Suprapubic skin (tissue), 4 donors: ENCODE results near the gene SF3A1. TPM values are rescaled to one million over a fixed set of nuclear protein-coding genes. Genes with fewer than 3 reads are reported as not detected.
A peak's percentile ranks its signal among the peaks of the same experiment; 100 is the strongest.
"Not testable (repeated sequence)": the region's sequence is repeated elsewhere in the genome, so short reads cannot be mapped to it uniquely, and the experiment has no call there.

Source experiments
- DNase-seq, 2 donors: peaks; one replicate each; pipeline ENCODE4 v3.0.0-alpha.2; 2019; ENCODE audit warnings: low spot score in 2 of 2
- H3K27ac ChIP-seq: fragments of 200-600 bp; sonication (generic); one replicate; pipeline ENCODE4 v1.5.1; 2019
- H3K27me3 ChIP-seq: fragments of 200-600 bp; sonication (generic); one replicate; pipeline ENCODE4 v1.5.1; 2019
- H3K36me3 ChIP-seq: fragments of 200-600 bp; sonication (generic); one replicate; pipeline ENCODE4 v1.5.1; 2019
- H3K4me1 ChIP-seq: fragments of 200-600 bp; sonication (generic); one replicate; pipeline ENCODE4 v1.5.1; 2019
- H3K4me3 ChIP-seq: fragments of 200-600 bp; sonication (generic); one replicate; pipeline ENCODE4 v1.5.1; 2019; ENCODE audit warnings: mild to moderate bottlenecking
- H3K9me3 ChIP-seq: fragments of 200-600 bp; sonication (generic); one replicate; pipeline ENCODE4 v1.5.1; 2019
- EP300 ChIP-seq: sonication (generic); formaldehyde crosslinking; IDR thresholded peaks from one replicate; pipeline ENCODE4 v1.6.1; 2017; ENCODE audit warnings: antibody characterized with exemption
- POLR2A ChIP-seq, 2 donors: fragments of 450-650 bp; IDR thresholded peaks; one replicate each; pipeline ENCODE4 v1.6.1; 2017; ENCODE audit warnings: antibody characterized with exemption in 2 of 2, mild to moderate bottlenecking in 2 of 2, moderate library complexity in 2 of 2
- POLR2AphosphoS5 ChIP-seq, 3 donors: sonication (generic); formaldehyde crosslinking; IDR thresholded peaks; one replicate each; pipeline ENCODE4 v1.6.1; 2017; ENCODE audit warnings: antibody characterized with exemption in 3 of 3
- WGBS: methylation state at CpG from one replicate; pipeline ENCODE4 v1.1.5; 2018; 5-methylcytosine and 5-hydroxymethylcytosine counted together
- total RNA-seq, 4 donors: library from RNA; depleted of rRNA; stranded (reverse); fragments of >200 nt; gene quantifications; one replicate each; pipeline ENCODE4 v1.1.0, GENCODE V29; 2016
- TF ChIP-seq, protein P1 (sequence below), 2 donors: fragments of 200-600 bp in 1 of 2; fragments of 450-650 bp in 1 of 2; sonication (generic) in 1 of 2; IDR thresholded peaks; one replicate each; pipeline ENCODE4 v1.5.1; 2016 to 2019; ENCODE audit warnings: antibody characterized with exemption in 2 of 2, mild to moderate bottlenecking in 1 of 2, moderate library complexity in 1 of 2

SF3A1 gene
- total RNA-seq, 4 donors from 2014 or later, result 112 to 208 (median 152) TPM

DNA sequence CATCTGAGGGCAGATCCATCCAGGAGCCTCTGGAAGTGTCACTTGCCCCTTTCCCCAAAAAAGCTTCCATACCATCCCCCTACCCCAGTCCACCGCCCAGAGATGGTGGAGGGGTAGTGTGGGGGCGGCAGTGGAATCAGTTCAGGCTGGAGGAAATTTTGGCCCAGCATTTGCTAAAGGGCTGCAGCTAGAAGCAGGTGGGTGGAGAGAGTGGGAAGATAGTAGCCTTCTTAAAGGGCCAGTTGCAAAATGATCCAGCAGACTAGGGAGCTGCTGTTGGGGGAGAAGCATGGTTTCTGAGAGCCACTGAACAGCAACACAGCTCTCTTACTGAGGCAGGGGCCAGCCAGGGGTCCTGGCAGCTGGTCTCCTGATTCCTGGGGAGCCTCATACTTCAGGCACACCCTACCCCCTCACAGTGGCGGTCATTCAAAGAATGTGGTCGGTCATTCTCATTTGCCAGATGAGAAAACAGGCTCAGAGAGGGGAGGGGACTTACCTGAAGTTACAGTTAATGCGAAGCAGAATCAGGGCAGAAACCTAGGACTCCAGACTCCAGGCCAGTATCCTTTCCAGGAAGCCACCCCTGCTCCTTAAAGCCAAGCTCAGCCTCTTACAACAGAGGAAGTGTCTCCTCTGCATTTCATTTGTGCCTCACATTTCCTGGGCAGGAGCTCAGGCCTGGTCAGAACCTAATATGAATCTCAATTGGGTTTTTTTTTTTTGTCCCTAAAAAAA lies 45.5 kb upstream of the SF3A1 start:
- DNase-seq, result no peak
- no peak overlapping the region for H3K4me3 ChIP-seq
- H3K4me1 ChIP-seq, result peaks cover 35% of the 10 kb centered on the region
- no peaks in the 10 kb centered on the region for H3K27me3 ChIP-seq
- 63% methylated on average over 5 of the region's 5 CpGs for WGBS
- no peak overlapping the region for H3K27ac ChIP-seq
- TF ChIP-seq EP300, result no peak
- TF ChIP-seq, protein P1, sequence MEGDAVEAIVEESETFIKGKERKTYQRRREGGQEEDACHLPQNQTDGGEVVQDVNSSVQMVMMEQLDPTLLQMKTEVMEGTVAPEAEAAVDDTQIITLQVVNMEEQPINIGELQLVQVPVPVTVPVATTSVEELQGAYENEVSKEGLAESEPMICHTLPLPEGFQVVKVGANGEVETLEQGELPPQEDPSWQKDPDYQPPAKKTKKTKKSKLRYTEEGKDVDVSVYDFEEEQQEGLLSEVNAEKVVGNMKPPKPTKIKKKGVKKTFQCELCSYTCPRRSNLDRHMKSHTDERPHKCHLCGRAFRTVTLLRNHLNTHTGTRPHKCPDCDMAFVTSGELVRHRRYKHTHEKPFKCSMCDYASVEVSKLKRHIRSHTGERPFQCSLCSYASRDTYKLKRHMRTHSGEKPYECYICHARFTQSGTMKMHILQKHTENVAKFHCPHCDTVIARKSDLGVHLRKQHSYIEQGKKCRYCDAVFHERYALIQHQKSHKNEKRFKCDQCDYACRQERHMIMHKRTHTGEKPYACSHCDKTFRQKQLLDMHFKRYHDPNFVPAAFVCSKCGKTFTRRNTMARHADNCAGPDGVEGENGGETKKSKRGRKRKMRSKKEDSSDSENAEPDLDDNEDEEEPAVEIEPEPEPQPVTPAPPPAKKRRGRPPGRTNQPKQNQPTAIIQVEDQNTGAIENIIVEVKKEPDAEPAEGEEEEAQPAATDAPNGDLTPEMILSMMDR (IDR thresholded peaks at IDR 0.05), result no peak
- no peak for TF ChIP-seq POLR2AphosphoS5 (IDR thresholded peaks at IDR 0.05)
- TF ChIP-seq POLR2A (IDR thresholded peaks at IDR 0.05), result no peak
- peaks cover 11% of the 10 kb centered on the region for H3K36me3 ChIP-seq
- no peaks in the 10 kb centered on the region for H3K9me3 ChIP-seq

DNA sequence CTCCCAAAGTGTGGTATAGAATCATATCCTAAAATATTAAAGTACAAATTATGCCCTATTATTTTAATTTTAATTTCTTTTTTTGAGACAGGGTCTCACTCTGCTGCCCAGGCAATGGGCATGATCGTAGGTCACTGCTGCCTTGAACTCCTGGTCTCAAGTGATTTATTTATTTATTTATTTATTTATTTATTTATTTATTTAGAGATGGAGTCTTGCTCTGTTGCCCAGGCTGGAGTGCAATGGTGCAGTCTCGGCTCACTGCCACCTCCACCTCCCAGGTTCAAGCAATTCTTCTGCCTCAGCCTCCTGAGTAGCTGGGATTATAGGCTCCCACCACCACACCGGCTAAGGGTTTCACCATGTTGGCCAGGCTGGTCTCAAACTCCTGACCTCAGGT lies 44.3 kb upstream of the SF3A1 start:
- peaks cover 44% of the 10 kb centered on the region for H3K4me1 ChIP-seq
- not testable (repeated sequence) for DNase-seq, H3K4me3 ChIP-seq, H3K27ac ChIP-seq, H3K9me3 ChIP-seq, H3K27me3 ChIP-seq, H3K36me3 ChIP-seq
- WGBS, result 99% methylated on average over 3 of the region's 3 CpGs

DNA sequence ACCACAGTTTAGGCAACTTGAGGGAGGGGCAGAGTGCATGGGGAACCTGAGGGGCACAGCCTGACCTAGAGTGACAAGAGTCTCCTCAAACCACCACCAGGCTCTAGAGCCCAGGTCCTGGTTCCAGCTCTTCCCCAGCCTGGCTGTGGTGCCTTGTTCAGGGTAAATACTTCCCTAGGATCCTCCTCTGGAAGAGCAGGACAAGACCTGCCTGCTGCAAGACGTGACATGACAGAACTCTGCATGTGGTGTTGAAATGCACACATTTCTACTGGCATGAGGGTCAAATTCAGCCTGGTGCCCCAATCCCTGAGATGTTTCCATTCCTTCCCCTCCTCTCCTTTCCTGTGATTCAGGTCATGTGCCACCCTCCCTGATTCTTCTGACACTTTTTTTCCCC lies 43.5 kb upstream of the SF3A1 start:
- Histone ChIP-seq H3K36me3 (no peaks in the 10 kb centered on the region), H3K4me1 (peaks cover 44% of the 10 kb centered on the region), H3K27me3 (no peaks in the 10 kb centered on the region), H3K9me3 (no peaks in the 10 kb centered on the region), H3K27ac (peak overlapping the region; percentile 40), H3K4me3 (no peak overlapping the region)
- TF ChIP-seq POLR2AphosphoS5 (IDR thresholded peaks at IDR 0.05), result no peak
- no peak for TF ChIP-seq EP300
- TF ChIP-seq, protein P1 (IDR thresholded peaks at IDR 0.05), result no peak
- TF ChIP-seq POLR2A (IDR thresholded peaks at IDR 0.05), result no peak
- no peak for DNase-seq
- 57% methylated on average over 1 of the region's 1 CpG for WGBS

DNA sequence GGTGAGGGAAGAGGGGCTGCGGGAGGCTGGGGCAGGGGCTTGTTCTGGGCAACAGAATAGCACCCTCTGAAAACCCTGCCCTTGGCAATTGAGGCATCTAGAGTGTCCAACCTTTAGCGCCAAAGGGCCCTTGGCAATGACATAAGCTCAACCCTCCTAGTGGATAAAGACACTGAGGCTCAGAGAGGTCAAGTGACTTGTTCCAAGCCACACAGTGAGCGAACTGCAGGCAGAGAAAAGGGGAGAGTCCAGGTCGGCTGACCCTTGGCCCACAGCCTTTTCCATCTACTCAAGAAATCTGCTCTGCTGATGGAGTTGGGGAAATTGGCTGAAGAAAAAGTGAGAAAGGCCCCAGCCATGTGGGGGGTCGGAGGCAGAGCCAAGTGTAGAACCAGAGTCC lies 43.0 kb upstream of the SF3A1 start:
- H3K36me3 ChIP-seq, result no peaks in the 10 kb centered on the region
- peaks cover 44% of the 10 kb centered on the region for H3K4me1 ChIP-seq
- DNase-seq, result no peak
- no peaks in the 10 kb centered on the region for H3K27me3 ChIP-seq
- TF ChIP-seq POLR2A (IDR thresholded peaks at IDR 0.05), result no peak
- TF ChIP-seq, protein P1 (IDR thresholded peaks at IDR 0.05), result no peak
- no peak for TF ChIP-seq EP300
- TF ChIP-seq POLR2AphosphoS5 (IDR thresholded peaks at IDR 0.05), result no peak
- H3K9me3 ChIP-seq, result no peaks in the 10 kb centered on the region
- 77% methylated on average over 5 of the region's 5 CpGs for WGBS
- H3K4me3 ChIP-seq, result no peak overlapping the region
- peak overlapping the region; percentile 40 for H3K27ac ChIP-seq

DNA sequence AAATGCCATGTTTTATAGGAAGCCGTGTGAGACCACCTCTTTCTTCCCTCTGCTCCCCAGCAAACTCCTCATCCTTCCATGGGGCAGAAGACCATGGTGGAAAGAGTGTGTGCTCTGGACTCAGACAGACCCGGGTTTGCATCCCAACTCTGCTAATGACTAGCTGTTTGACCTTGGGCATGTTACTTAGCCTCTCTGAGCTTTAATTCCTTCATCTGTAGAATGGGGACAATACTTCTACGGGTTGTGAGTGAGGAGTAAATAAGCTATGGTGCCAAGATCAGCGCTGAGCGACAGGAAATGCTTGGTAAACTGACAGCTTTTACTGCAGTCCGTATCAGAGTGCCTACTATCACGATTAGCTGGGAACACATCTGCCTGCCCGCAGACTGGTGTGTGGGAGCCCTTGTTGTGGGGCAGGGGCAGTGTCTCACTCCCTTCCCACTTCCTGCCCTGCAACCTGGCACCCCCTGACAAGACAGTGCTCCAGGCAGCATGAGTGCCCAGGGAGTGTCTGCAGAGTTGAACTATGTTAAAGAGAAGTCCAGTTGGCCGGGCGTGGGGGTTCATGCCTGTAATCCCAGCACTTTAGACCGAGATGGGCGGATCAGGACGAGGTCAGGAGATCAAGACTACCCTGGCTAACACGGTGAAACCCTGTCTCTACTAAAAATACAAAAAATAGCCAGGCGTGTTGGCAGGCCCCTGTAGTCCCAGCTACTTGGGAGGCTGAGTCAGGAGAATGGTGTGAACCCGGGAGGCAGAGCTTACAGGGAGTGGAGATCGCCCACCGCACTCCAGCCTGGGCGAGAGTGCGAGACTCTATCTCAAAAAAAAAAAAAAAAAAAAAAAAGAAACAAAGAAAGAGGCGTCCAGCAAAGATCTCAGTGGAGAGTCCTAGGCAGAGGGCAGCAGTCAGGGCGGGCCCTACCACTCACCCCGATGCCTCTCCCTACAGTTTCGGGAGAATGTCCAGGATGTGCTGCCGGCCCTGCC lies 42.3 kb upstream of the SF3A1 start:
- TF ChIP-seq POLR2A (IDR thresholded peaks at IDR 0.05) (no peak), EP300 (no peak), POLR2AphosphoS5 (IDR thresholded peaks at IDR 0.05) (no peak)
- TF ChIP-seq, protein P1 (IDR thresholded peaks at IDR 0.05), result no peak
- H3K9me3 ChIP-seq, result no peaks in the 10 kb centered on the region
- 54% methylated on average over 23 of the region's 25 CpGs for WGBS
- H3K4me1 ChIP-seq, result peaks cover 39% of the 10 kb centered on the region
- H3K36me3 ChIP-seq, result no peaks in the 10 kb centered on the region
- peak overlapping the region; percentile 64 for H3K4me3 ChIP-seq
- DNase-seq, result no peak
- H3K27ac ChIP-seq, result peak overlapping the region; percentile 40
- no peaks in the 10 kb centered on the region for H3K27me3 ChIP-seq
